NCI-H524 treated with DMSO at 0.1 percent for 48 hours (cell line): ENCODE data around the gene ABHD3.
"Not testable (repeated sequence)": the region's sequence is repeated elsewhere in the genome, so short reads cannot be mapped to it uniquely, and the experiment has no call there.

Experiments used
- DNase-seq: peaks from one replicate; lab custom pipeline; 2025; lab: John Stamatoyannopoulos, UW

Gene ABHD3

DNA sequence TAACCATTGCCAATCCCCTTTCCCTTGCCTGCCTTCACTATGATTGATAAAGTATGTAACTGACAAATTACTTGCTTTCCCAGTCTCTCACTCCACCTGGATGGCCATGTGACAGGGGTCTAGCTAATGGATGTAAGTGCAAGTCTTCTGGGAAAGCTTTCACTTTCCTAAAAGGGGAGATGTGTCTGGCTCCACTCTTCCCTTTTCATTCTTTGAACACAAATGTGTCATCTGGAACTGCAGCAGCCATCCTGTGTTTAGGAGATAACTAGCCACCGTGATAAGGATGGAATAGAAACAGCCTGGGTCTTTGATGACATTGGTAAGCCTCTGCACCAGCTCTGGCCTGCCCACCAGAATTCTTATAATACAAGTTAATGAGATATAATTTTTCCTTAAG, 54.3 kb downstream of the ABHD3 start:
- DNase-seq, result no peak

DNA sequence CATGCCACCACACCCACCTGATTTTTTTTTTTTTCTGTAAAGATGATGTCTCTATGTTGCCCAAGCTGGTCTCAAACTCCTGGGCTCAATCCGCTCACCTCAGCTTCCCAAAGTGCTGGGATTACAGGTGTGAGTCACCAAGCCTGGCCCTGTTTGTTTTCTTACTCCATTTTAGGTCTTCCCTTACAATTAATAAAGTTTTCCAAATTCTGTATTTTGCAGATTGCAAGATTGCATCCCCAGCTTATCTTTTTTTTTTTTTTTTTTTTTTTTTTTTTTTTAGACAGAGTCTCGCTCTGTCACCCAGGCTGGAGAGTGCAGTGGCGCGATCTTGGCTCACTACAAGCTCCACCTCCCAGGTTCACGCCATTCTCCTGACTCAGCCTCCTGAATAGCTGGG, 64.2 kb downstream of the ABHD3 start:
- not testable (repeated sequence) for DNase-seq

DNA sequence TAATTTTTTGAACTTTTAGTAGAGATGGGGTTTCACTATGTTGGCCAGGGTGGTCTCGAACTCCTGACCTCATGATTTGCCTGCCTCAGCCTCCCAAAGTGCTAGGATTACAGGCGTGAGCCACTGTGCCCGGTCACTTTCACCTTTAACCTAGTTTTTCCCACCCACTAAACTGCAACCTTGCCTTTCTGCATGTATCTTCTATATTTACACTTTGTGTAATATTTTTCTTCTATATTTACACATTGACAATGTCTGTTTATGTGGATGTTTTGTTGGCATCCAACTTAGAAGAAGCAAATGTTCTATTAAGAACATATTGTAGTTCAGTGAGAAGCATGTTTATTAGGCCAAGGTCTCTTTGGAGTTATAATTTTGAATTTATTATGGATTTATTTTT, 65.8 kb downstream of the ABHD3 start:
- DNase-seq, result no peak

GRCh38 chr18:21636769-21637168, 67.8 kb downstream of the ABHD3 start:
- no peak for DNase-seq

DNA sequence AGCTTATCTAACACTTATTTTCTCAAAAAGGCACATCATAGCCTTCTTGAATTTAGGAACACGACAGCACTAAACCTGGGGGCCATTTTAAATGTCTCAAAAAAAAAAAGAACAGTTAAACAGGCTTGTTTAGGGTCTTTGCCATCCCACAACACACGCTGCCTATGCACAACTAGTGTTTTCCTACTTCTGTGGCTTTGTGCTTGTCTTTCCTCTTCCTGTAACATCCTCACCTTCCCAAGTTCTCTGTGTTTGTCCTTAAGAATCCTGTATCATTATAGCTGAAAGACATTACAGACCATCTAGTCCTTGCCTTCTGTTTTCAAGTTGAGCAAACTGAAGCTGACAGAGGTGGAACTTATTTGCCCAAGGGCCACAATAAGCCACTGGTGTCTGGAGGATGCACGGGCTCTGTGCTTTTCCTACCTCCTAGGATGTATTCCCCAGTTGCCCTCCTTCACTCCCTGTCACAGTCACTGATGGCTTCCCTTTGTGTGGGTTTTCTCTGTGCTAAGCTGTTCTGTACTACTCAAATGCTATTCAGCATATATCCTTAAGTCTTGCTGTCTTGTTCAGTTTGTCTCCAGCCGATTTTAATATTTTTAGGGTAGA, 69.9 kb downstream of the ABHD3 start:
- no peak for DNase-seq

DNA sequence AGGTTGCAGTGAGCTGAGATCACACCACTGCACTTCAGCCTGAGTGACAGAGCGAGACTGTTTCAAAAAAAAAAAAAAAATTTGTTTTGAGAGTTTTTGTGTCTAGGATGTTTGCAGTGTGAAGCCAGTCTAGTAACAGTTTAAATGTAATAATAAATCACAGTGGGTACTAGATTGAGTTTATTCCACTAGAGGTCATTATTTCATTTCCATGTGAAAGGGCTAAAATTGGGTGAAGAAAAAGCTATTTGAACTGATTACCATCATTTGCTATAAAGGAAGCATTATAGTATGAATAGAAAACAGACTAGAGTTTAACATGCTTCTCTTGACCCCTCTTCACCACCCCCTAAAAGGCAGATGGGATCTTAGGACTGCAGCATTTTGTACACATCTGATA, 72.2 kb downstream of the ABHD3 start:
- DNase-seq, result no peak

DNA sequence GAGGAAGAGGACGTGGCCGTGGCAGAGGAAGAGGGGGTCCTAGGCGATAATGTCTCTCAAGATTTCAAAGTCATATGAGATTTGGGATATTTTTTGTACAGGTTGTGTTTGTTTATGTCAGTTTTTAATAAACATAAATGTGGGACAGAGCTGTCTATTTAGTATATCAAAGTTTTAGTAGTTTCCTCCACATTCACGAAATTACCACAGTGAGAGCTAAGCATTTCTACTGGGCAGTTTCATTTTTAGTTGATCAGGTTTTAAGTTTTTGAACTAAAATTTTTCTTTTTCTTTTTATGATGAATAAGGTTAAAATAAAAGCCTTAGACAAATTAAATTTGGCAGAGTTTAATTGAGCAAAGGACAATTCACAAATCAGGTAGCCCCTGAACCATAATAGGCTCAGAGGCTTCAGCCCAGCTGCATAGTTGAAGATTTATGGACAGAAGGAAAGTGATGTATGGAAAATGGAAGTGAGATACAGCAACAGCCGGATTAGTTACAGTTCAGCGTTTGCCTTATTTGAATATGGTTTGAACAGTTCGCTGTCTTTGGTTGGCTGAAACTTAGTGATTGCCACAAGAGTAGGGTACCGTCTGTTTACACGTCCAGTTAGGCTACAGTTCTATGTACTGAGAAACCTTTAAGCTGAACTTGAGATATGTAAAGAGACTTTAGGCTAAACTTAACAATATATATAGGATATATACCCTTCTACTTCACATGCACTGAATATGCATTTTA, 75.3 kb downstream of the ABHD3 start:
- DNase-seq, result no peak

- not testable (repeated sequence) for DNase-seq
Observed at GRCh38 chr18:21621640-21622039, 82.9 kb downstream of the ABHD3 start.

GRCh38 chr18:21612125-21613039, 92.2 kb downstream of the ABHD3 start, which contains the start of gene SNRPD1:
TSS of gene SNRPD1 (plus strand) at chr18:21612314. CDS start at chr18:21612430, 116 bp downstream.
- DNase-seq, result peak; percentile 35

GRCh38 chr18:21611401-21612124, 93.0 kb downstream of the ABHD3 start:
- DNase-seq, result not testable (repeated sequence)

- no peak for DNase-seq
Observed at GRCh38 chr18:21605213-21605612, 99.4 kb downstream of the ABHD3 start.

GRCh38 chr18:21604671-21605070, 99.9 kb downstream of the ABHD3 start:
- no peak for DNase-seq

- DNase-seq, result no peak
Observed at GRCh38 chr18:21602299-21602587, 102.3 kb downstream of the ABHD3 start.
